GM12864 (cell line): Measurements from ENCODE around the gene TTI1.
"Not testable (repeated sequence)": the region's sequence is repeated elsewhere in the genome, so short reads cannot be mapped to it uniquely, and the experiment has no call there.

Source experiments
- DNase-seq: peaks from one replicate; pipeline ENCODE4 v3.0.0-alpha.2; 2011; ENCODE audit warnings: low read depth
- H3K4me3 ChIP-seq: 2 replicates; pipeline ENCODE4 v1.5.1; 2011; ENCODE audit warnings: mild to moderate bottlenecking, low read depth, low read length, control low read depth
- TF ChIP-seq, protein P1 (sequence below): IDR thresholded peaks from 2 replicates; pipeline ENCODE4 v1.5.1; 2011; ENCODE audit warnings: low read depth, mild to moderate bottlenecking, moderate library complexity, low read length, control low read depth, inconsistent platforms; ENCODE audit errors: missing control alignments

Gene TTI1

DNA sequence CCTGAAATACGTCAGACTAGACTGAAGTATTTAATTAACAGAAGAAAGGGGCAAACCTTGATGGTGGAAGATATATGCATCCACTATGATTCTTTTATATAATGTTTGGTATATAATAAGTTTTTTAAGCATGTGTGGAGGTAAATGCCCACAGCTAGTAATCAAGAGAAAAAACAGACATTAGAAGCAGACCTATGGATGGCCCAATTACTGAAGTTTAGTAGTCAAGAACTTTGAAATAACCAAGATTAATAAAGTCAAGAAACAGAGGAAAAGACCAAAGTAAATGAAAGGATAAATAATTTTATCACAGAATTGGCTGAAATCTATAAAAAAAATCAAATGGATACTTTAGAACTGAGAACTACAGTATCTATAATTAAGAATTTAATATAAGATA, 15.3 kb downstream of the TTI1 start:
- TF ChIP-seq, protein P1, sequence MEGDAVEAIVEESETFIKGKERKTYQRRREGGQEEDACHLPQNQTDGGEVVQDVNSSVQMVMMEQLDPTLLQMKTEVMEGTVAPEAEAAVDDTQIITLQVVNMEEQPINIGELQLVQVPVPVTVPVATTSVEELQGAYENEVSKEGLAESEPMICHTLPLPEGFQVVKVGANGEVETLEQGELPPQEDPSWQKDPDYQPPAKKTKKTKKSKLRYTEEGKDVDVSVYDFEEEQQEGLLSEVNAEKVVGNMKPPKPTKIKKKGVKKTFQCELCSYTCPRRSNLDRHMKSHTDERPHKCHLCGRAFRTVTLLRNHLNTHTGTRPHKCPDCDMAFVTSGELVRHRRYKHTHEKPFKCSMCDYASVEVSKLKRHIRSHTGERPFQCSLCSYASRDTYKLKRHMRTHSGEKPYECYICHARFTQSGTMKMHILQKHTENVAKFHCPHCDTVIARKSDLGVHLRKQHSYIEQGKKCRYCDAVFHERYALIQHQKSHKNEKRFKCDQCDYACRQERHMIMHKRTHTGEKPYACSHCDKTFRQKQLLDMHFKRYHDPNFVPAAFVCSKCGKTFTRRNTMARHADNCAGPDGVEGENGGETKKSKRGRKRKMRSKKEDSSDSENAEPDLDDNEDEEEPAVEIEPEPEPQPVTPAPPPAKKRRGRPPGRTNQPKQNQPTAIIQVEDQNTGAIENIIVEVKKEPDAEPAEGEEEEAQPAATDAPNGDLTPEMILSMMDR = no peak
- no peak for DNase-seq
- no peak overlapping the region for H3K4me3 ChIP-seq

DNA sequence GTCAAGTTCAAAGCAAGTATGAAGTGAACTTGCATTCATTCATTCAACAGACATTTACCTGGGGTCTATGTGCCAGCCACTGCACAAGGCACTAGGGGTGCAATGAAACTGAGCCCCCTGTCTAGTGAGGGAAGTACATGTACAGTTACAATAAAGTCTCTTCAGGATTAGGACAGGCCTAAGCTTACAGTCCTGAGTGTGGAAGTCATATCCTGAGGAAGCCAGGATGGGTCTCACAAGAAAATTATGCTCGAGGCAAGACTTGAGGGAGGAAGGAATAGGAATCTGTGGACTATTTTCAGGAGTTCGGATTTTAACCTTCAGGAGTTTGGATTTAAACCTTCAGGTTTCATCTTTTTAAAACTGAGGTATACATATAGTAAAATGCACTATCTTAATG, 19.4 kb downstream of the TTI1 start:
- DNase-seq = no peak
- TF ChIP-seq, protein P1 = no peak
- H3K4me3 ChIP-seq = no peak overlapping the region

GRCh38 chr20:38012332-38012731, 20.9 kb downstream of the TTI1 start:
- H3K4me3 ChIP-seq = no peak overlapping the region
- TF ChIP-seq, protein P1 = no peak
- no peak for DNase-seq

DNA sequence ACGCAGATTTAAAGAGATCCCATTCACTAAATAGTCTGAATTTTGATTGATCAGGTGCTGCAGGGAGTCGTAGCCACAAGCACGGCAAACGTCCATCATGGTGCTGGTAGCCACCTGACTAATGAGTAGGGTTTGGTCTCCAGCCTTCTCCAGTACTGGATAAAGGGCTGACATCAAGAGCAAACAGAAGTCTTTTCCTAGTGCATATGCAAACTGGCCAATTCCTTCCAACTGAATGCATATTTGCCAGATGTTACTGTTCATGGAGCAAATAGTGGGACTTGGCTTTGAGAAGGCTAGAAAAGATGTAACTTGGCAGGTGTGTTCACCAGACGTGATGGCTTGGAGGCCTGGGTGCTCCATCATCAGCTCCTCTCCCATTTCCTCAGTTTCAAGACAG, 21.6 kb downstream of the TTI1 start:
- DNase-seq = no peak
- no peak overlapping the region for H3K4me3 ChIP-seq
- TF ChIP-seq, protein P1 = no peak

GRCh38 chr20:38009416-38009815, 23.8 kb downstream of the TTI1 start:
- not testable (repeated sequence) for DNase-seq, H3K4me3 ChIP-seq

DNA sequence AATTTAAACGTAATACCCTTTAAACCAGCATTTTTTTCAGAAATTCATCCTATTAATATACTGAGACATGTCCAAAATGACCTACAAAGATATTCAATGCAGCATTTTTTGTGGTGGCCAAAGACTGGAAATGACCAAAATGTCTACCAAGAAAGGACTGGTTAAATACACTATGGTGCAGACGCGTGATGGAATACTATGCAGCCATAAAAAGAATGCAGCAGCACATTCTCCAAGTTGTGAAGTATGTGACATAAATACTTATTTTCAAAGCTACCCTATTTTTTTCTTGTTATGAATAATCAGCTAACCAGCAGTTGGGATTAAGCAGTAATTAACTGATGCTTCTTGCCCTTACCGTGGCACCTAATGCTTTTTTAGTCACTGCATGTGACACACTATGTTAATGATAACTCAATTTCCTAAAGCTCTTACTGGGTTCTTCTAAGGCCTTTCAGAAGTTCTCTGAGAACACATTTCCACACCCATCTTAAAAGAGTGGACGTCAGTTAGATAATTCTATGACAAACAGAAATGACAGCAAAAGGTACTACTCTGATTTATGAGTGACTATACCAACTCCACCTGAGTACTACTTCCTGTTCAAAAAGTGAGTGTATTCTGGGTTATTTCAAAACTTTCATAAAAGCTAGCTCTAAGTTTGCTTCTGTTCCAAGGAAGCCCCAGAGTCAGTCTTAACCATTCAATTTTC, 24.9 kb downstream of the TTI1 start:
- no peak for DNase-seq
- TF ChIP-seq, protein P1 = no peak
- no peak overlapping the region for H3K4me3 ChIP-seq

DNA sequence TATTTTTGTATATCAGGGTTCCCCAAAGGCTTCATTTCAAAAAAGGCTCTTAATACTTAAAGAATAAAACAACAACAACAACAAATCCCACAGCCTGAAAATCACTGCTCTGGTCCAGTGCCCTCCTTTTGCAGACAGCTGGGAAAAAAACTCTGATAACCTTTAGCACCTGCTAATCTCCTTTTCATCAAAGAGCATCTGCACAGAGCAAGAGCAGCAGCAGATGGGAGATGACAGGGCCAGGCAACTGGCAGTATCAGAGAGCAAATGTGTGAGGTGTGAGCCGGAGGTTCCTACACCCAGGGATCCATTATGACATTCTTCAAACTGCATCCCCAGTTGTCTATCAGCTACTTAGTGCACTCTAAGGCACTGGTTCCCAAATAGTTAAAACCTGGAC, 25.7 kb downstream of the TTI1 start:
- no peak for DNase-seq
- H3K4me3 ChIP-seq = no peak overlapping the region
- TF ChIP-seq, protein P1 = no peak
